HepG2 (cell line): Measurements from ENCODE around the gene FSIP1.

Experiments used
- ATF1 ChIP-seq: IDR thresholded peaks from 2 replicates; pipeline ENCODE4 v1.6.1; 2016; ENCODE audit warnings: mild to moderate bottlenecking, control low read depth
- CTCF ChIP-seq: sonication (generic); formaldehyde crosslinking; IDR thresholded peaks from 2 replicates; pipeline ENCODE4 v1.5.0; 2020; ENCODE audit warnings: mild to moderate bottlenecking, missing genetic modification reagents, moderate library complexity
- GABPA ChIP-seq, 2 experiments: IDR thresholded peaks; 2 replicates each; pipeline ENCODE4 v1.6.1; 2011 to 2016; ENCODE audit warnings: low read depth in 2 of 2, low read length in 1 of 2, missing biosample characterization in 1 of 2, missing genetic modification characterization in 1 of 2
- MIXL1 ChIP-seq: IDR thresholded peaks from 2 replicates; pipeline ENCODE4 v1.6.1; 2016
- POLR2AphosphoS5 ChIP-seq: IDR thresholded peaks from 2 replicates; pipeline ENCODE4 v1.6.1; 2012; ENCODE audit warnings: low read depth, low read length
- RFXAP ChIP-seq: sonication (generic); formaldehyde crosslinking; IDR thresholded peaks from 2 replicates; pipeline ENCODE4 v1.4.0; 2020; ENCODE audit warnings: missing genetic modification reagents, borderline replicate concordance
- SAP130 ChIP-seq: IDR thresholded peaks from 2 replicates; pipeline ENCODE4 v1.6.1; 2016; ENCODE audit warnings: low read depth

GRCh38 chr15:39728845-39729244 lies 53.8 kb downstream of the FSIP1 start:
- TF ChIP-seq RFXAP (CRISPR knock-in tag) = no peak
- TF ChIP-seq SAP130 = no peak
- TF ChIP-seq MIXL1 (CRISPR knock-in tag) = no peak
- TF ChIP-seq CTCF = no peak
- no peak for TF ChIP-seq POLR2AphosphoS5
- no peak for TF ChIP-seq GABPA (IDR thresholded peaks at IDR 0.05; ENCODE audit: low read depth, low read length)
- TF ChIP-seq GABPA (CRISPR knock-in tag; IDR thresholded peaks at IDR 0.05; ENCODE audit: low read depth) = no peak
- no peak for TF ChIP-seq ATF1 (CRISPR knock-in tag)
